NCI-H524 treated with DMSO at 0.1 percent for 48 hours (cell line): ENCODE results near the gene ATP2B2.
"Not testable (repeated sequence)": the region's sequence is repeated elsewhere in the genome, so short reads cannot be mapped to it uniquely, and the experiment has no call there.

Experiments used
- DNase-seq: peaks from one replicate; lab custom pipeline; 2025; lab: John Stamatoyannopoulos, UW

The ATP2B2 gene

DNA sequence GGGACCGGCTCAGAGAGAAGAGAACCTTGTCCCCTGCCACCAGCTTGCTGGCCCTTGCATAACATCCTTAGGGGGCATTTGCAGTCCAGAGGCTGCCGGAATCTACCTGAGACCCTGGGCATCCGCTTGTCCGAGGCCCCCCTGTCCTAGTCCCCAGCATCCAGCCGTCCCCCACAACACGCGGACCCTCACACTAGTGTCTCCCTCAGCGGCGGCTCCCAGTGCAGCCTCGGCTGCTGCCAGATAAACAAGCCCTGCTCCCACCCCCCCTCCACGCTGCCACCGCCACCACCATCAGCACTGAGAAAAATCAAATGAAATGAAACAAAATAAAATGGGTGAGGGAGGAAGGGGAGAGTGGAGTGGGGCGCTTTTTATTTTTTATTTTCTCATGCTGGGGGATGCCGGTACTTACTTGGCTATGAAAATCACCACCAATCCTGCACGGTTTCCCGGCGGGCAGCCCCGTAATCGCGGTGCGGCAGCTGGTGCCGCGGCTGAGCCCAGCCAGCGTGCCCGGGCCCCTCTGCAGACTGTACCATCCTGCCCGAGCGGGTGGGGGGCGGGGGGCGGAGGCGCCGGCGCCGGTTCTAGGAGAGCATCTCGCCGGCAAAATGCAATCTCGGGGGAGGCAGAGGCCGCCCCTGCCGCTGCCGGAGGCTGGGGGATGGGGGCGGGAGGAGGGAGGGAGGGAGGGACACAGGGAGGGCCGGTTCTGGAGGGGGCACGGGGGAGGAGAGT is at the start of gene ATP2B2:
Gene ATP2B2 (minus strand): TSS at position 537 of the 741 bp plus-strand sequence. CDS start 56,043 bp downstream, outside the sequence.
- no peak for DNase-seq

DNA sequence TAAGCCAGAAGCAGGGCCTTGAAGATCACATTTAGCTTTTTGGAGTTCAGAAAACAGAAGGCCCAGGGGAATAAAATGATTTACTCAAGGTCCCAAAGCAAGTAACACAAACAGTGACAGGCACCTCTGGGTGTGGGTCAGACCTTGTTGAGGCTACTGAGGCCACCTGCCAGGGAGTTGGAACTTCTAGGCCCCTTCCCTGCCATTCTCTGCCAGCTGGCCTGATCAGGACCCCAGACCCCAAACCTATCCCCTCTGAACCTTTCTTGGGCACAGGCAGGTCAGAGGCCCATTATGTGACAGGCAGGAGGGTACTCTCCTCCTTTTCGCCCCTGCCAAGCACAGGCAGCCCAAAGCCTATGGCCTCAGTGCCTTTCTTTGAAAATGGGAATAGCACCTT is 49.4 kb upstream of the ATP2B2 start:
- DNase-seq = no peak

DNA sequence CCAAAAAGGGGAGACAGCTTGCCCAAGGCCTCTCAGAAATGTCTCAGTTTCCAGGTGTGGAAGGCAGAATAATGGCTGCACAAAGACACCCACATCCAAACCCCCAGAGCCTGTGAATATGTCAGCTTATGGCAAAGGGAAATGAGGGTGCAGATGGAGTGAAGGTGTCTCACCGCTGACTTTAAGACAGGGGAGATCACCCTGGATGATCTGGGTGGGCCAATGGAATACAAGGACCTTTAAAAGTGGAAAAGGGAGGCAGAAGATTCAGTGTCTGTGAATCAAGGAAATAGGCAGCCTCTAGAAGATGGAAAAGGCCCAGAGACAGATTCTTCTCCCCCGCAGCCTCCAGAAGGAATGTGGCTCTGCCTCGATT is 48.8 kb upstream of the ATP2B2 start:
- no peak for DNase-seq

DNA sequence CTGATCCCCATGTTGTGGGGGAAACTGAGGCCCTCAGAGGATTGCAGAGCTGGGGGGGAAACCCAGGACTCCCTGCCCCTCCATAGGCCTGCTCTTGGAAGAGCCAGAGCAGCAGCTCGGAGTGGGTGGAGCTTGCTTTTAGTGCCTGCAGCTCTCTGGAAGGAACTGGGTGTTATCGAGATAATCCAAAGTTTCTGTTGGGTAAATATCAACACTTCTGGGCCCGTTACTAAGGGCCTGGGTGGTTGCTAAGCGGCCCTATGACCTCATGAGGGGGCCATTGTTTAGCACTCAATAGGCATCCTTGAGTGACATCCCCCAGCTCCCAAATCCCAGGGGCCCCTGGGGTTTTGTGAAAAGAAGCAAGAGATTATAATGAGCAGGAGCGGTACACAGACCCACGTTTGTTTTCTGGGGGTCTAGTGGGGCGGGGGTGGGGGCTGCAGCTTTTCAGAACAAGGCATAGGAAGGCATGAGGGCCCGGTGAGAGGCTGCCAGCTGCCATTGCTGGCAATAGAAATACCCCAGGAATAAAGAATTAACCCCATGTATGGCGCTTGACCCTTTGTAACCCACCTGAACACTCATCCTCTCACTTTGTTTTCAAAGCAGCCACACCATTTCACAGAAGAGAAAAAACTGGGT is 48.3 kb upstream of the ATP2B2 start:
- DNase-seq = peak; percentile 73

DNA sequence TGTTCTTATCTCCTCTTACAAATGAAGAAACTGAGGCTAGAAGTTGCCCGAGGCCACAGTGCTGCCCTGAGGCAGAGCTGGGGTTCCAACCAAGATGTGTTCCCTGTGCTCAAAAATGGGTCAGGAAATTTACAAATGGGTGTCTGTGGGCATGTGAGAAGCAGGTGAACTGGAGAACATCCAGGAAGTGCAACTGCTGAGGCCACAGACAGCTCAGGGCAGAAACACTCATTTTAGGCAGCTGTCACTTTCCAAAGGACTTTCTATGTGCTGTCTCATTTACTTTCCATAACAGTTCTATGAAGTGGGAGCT is 47.2 kb upstream of the ATP2B2 start:
- no peak for DNase-seq

DNA sequence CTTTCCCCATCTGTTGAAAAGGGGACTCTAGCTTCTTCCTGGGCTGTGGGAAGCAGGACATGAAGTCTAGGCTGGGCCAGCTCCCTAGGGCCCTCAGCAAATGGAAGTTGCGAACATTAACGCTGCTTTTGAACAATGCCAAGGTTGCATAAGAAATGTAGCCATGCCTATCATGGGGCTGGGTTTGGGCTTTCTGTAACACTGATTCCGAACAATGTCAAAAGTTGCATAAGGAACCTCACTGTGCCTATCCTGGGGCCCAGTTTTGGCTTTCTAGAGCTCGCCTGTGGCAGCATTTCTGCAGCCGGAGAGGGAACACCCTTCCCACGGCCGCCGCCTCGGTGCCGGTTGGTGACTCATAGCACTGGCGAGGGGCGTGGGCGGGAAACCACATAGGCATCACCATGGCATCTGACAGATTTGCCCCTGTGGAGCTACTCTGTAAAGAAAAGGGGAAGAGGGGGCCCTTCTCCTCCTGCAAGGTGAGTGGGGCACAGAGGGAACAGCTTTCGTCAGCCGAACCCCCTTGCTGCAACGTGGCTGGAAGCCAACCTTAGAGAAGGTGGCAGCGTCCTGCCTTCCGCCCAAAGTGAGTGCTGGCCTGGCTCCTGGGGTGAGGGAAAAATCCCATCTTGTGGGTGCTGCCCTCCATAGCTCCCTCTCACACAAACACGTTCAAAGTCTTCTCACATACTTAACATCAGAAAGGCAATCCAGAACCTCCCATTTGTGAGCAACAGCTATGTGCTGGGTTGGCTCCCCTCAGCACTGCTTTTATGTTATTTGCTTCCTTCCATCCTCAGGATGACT is 46.6 kb upstream of the ATP2B2 start:
- DNase-seq = no peak

DNA sequence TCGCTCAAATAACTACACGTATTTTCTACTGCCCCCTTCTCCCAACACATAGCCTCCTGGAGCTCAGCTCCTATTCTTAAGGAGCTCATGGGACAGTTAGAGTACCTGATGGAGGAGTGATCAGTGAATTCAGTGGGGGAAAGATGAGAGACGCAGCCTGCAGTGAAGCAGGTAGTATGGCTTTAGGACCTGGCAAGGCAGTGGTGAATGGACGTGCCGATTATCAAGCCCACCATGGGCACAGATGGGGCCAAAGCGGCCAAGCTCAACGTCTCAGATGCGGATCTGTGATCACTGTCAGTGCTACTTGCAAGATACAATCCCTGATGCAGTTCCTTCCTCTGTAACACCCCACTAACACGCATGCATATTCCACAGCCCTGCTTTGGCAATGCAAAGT is 45.8 kb upstream of the ATP2B2 start:
- DNase-seq = no peak

DNA sequence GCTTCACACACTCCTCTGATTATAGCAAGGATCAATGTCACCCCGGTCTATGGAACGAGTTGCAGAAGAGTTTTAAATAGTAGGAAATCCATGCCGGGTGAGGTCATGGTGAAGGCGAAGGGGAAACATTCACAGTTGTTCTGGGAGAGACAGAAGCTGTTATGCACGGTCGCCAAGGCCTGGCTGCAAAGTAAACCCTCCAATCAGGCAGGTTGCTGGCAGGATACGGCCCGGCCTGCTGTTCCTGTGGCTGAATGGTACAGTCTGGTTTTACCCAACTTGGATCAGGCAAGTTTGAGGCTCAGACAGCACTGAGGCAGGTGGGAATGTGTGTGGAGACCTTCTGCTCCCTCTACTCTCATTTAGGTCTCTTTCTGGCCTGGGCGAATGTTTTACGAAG is 45.3 kb upstream of the ATP2B2 start:
- DNase-seq = no peak

DNA sequence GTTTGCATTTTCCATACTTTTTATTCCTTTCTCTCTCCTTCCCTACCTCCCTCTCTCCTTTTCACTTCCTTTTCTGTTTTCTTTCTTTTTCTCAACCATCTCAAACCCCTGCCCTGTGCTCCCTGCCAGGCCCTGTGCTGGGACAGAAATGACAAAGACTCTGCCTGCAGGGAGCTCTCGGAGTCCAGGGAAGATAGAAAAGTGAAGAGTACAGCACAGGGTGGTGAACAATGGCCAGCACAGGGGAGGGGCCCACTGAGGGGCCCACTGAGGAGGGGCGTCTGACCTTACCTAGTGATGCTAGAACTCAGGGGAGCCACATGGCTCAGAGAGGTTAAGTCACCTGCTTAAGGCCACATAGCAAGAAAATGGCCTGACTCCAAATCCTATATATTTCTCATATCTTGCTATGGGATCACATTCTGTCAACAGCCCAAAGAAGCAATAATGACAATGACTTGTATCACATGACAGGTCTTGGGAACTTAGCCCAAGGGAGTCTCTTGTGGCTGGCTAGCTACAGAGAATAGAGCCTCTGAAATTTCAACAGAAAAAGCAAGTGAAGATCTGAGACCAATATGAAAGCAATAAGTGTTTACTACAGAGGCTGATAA is 44.3 kb upstream of the ATP2B2 start:
- no peak for DNase-seq

DNA sequence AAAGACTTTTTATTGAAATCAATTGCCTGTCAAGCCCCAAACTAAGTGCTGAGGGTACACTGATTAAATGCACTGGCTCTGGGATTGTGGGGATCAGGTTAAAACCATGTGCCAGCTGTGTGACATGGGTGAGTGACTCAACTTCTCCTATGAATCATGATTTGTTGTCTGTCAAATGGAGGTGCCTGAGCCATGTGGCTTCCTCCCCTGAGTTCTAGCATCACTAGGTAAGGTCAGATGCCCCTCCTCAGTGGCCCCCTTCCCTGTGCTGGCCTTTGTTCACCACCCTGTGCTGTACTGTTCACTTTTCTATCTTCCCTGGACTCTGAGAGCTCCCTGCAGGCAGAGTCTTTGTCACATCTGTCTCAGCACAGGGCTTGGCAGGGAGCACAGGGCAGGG is 43.6 kb upstream of the ATP2B2 start:
- no peak for DNase-seq

DNA sequence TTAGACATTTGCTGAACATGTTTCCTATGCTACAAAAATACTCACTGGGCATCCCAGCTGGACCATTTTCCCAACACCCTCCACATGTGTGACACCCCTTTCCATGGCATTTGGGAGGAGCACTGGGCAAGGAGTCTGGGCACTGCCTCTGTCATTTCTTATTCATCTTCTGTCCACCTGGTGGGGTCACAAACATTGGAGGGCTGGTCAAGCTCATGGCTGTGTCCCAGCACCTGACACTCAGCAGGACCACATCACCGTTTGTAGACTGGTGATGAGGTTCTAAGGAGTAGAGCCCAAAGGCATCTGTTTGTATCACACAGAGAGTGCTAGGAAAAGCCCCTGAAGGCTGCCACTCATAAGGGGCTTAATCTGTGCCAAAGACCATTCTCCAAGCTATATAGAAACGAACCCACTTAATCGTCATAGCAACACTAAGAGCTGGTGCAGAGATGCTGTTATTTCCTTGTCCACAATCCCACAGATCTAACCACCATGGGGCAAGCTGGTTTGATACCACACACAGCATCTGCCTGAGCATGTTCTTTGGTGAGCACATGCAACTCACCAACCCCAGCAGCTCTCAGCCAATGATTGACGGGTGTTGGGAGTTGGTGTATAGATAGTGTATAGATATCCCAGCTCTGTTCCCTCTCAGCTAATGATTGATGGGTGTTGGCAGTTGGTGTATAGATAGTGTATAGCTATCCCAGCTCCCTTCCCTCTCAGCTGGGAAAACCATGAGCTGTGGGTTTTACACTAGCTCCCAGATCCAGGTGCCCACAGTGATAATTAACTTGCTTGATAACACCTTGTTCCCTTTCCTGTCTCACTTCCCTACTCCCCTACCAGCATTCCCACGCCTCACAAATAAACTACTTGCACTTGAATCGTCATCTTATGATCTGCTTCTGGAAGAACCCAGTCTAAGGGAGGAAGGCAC is 42.7 kb upstream of the ATP2B2 start:
- DNase-seq = peak; percentile 64

DNA sequence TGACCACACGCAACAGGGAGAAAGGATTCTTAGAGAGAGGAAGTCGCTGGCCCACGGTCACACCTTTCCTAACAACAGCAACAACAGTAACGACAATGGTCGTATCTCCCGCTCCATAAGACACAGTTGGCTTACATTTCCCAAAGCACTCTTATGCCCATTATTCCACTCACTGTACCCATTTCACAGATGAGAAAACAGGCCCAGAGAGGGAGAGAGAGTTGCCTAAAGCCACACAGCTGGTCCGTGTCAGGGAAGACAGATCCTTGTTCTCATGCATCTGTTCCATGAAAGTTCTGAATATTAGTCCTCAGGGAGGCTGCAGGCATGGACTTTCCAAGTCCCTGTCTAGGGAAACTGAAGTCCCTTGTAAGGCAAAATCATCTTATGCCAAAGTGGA is 42.0 kb upstream of the ATP2B2 start:
- DNase-seq = no peak

DNA sequence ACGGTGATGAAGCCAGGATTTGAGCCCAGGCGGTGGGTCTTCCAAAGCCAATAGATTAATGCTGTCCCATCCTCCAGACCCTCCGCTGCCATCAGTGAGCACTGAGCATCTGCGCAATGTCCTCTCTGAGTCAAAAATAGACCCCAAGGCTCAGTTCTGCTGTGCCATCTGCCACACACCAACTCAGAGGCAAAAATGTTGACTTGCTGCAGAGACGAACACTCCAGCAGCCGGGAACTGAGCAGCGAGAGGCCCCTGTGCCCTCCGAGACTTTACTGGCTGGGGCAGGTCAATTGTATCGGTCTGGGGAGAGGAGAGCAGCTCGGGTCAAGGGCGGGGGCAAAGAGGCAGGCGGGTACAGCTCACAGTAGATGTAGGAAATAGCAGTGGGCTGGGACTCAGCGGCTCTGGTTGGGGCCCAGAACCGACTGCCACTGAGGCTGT is 41.5 kb upstream of the ATP2B2 start:
- peak; percentile 39 for DNase-seq

DNA sequence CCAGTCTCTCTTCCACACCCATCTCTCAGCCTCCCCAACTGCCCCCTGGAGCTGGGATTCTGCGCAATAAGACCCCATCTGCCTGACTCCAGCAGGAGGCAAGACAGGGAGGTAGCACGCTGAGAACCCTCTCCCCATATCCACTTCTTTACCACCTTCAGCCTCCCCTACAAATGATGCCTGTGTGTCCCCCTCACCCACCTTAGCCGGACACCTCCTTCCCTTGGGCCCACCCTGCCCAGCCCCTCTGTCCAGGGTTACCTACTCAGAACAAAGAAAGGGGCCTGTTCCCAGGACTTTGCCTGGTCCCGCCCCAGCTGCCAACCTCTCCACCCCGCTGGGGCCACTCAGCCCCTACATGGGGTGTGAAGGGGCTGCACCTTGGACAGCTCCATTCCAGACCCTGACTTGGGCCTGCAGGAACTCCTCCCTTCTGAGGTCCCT is 40.8 kb upstream of the ATP2B2 start:
- no peak for DNase-seq

DNA sequence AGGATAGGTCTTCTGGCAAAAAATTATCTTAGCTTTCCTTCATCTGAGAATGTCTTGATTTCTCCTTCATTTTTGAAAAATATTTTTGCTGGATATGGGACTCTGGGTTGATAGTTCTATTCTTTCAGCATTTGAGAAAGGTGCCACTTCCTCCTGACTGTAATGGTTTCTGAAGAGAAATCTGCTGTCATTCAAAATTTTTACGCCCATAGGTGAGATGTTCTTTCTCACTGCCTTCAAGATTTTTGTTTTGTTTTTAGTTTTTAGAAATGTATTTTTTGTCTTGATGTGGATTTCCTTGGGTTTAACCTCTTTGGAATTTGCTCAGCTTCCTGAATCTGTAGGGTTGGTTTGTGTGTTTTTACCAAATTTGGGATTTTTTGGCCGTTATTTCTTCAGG is 37.1 kb upstream of the ATP2B2 start:
- no peak for DNase-seq

DNA sequence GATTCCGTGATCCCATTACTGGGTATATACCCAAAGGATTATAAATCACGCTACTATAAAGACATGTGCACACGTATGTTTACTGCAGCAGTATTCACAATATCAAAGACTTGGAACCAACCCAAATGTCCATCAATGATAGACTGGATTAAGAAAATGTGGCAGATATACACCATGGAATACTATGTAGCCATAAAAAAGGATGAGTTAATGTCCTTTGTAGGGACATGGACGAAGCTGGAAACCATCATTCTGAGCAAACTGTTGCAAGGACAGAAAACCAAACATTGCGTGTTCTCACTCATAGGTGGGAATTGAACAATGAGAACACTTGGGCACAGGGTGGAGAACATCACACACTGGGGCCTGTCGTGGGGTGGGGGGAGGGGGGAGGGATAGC is 35.0 kb upstream of the ATP2B2 start:
- not testable (repeated sequence) for DNase-seq

DNA sequence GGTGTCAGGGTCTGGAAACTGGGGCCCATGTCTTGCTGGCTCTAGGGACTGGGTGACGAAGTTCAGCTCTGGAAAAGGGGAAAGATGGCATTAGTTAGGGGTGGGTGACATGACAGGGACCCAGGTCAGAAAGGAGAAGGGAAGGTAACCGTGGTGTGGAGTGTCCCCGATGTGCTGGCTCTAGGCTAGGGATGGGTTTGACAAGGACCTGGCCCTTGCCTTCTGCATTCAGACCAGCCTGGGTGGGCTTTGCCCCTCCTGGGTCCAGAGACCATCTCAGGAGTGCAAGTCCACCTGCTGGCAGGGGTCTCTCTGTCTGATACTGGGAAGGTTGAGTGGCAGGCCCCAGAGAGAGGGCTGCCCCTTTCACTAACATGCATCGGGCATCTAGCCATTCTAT is 28.7 kb upstream of the ATP2B2 start:
- DNase-seq = no peak

DNA sequence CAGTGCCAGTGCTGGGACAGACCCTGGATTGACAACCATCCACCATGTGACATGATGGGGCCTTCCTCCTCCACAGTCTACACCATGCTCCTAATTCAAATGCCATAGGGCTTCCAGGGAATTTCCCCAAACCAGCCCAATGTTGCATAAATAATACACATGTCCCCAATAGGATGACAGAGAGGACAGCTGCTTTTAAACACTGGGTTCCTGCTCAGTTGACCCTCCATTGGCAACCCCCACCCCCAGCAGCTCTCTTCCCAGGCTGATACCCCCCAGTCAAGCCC is 28.3 kb upstream of the ATP2B2 start:
- DNase-seq = no peak

DNA sequence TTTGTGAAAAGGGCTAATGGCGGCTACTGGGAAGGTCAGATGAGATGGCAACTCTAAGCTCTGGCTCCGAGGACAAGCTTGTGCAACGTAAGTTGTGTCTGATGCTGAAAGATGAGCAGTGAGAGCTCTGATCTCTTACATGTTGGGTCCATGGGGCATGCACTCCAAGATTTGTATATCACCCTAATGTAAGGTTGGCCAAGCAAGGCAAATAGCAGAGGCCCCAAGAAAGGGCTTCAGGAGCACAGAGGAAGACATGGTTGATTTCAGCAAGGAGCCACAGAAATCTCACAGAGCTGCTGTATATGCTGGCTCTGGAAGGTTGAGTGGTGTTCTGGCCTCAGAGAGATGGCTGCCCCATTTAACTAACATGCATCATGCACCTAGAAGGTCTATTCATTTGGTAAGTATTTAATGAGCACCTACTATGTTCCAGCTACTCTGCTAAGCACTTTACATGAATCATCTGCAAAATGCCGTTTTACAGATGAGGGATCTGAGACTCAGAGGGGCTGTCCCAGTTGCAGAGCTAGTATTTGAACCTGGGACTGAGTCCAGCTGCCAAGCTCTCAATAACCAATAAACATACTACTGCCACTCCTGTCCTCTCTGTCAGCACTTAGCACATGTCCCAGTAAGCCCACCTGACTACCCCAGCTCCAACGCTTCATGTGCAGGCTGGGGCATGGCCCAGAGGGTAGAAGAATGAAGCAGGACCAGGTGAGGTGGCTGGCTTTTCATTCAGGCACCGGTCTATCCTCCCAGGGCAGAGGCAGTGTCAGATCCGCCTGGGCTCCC is 27.8 kb upstream of the ATP2B2 start:
- DNase-seq = no peak

DNA sequence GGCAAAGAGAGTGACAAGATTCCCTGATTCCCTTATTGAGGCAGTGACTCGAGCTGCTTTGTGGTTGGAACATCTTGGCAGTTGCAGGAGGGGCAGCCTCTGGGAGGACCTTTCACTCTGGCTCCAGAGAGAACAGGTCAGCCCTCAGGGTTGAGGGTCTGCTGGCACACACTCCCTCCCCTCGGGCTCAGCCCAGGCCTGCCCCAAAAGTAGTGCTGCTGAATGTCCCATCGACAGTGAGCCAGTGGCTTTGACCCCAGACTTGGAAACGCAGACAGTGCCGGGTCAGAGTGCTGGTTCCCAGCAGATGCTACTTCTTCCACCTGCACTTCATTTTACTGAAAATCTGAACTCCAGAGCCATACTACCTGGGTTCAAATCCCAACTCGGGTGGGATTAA is 25.6 kb upstream of the ATP2B2 start:
- DNase-seq = no peak

DNA sequence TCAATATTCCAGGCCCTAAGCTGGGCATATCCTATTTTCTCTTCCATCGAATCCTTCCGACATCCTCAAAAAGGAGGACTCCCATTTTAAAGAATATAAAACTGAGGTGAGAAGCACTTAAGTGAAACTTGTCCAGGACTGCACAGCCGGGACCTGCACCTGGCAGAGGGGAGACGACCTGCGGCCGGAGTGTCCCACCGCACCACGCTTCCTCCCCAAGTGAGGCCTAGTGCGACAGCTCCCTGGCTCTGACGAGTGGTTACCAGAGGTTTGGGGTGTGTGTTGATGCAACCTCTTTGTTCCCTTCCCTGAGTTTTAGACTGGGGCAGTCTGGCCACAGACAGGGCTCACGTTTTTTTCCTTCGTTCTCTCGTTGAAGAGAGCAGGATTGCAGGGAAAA is 24.9 kb upstream of the ATP2B2 start:
- no peak for DNase-seq
